ENCODE results near the gene ST6GALNAC1.

The ST6GALNAC1 gene

GRCh38 chr17:76683011-76683755 is 39.6 kb upstream of the ST6GALNAC1 start:
- no peak for TF ChIP-seq GATA2 (IDR thresholded peaks at IDR 0.05; ENCODE audit: low read depth, low read length)
- TF ChIP-seq GATA3 (IDR thresholded peaks at IDR 0.05; ENCODE audit: low read depth, low read length): no peak

GRCh38 chr17:76682296-76682695 is 38.7 kb upstream of the ST6GALNAC1 start:
- TF ChIP-seq GATA3 (IDR thresholded peaks at IDR 0.05; ENCODE audit: low read depth, low read length) (no peak), GATA2 (IDR thresholded peaks at IDR 0.05; ENCODE audit: low read depth, low read length) (no peak)

- no peak for TF ChIP-seq GATA3 (IDR thresholded peaks at IDR 0.05; ENCODE audit: low read depth, low read length)
- no peak for TF ChIP-seq GATA2 (IDR thresholded peaks at IDR 0.05; ENCODE audit: low read depth, low read length)
Observed at GRCh38 chr17:76681222-76682137, 37.9 kb upstream of the ST6GALNAC1 start.

- no peak for TF ChIP-seq GATA3 (IDR thresholded peaks at IDR 0.05; ENCODE audit: low read depth, low read length)
- TF ChIP-seq GATA2 (IDR thresholded peaks at IDR 0.05; ENCODE audit: low read depth, low read length): no peak
Observed at GRCh38 chr17:76679239-76679638, 35.7 kb upstream of the ST6GALNAC1 start.

- no peak for TF ChIP-seq GATA3 (IDR thresholded peaks at IDR 0.05; ENCODE audit: low read depth, low read length)
- TF ChIP-seq GATA2 (IDR thresholded peaks at IDR 0.05; ENCODE audit: low read depth, low read length): no peak
Observed at GRCh38 chr17:76678330-76678729, 34.8 kb upstream of the ST6GALNAC1 start.

GRCh38 chr17:76677406-76677805 is 33.8 kb upstream of the ST6GALNAC1 start:
- no peak for TF ChIP-seq GATA3 (IDR thresholded peaks at IDR 0.05; ENCODE audit: low read depth, low read length)
- TF ChIP-seq GATA2 (IDR thresholded peaks at IDR 0.05; ENCODE audit: low read depth, low read length): no peak

GRCh38 chr17:76676629-76677028 is 33.1 kb upstream of the ST6GALNAC1 start:
- TF ChIP-seq GATA3 (IDR thresholded peaks at IDR 0.05; ENCODE audit: low read depth, low read length): no peak
- no peak for TF ChIP-seq GATA2 (IDR thresholded peaks at IDR 0.05; ENCODE audit: low read depth, low read length)

- no peak for TF ChIP-seq GATA3 (IDR thresholded peaks at IDR 0.05; ENCODE audit: low read depth, low read length)
- TF ChIP-seq GATA2 (IDR thresholded peaks at IDR 0.05; ENCODE audit: low read depth, low read length): no peak
Observed at GRCh38 chr17:76675648-76676047, 32.1 kb upstream of the ST6GALNAC1 start.

GRCh38 chr17:76674600-76674999 is 31.0 kb upstream of the ST6GALNAC1 start:
- TF ChIP-seq GATA2 (IDR thresholded peaks at IDR 0.05; ENCODE audit: low read depth, low read length) (no peak), GATA3 (IDR thresholded peaks at IDR 0.05; ENCODE audit: low read depth, low read length) (no peak)

- TF ChIP-seq GATA2 (IDR thresholded peaks at IDR 0.05; ENCODE audit: low read depth, low read length) (no peak), GATA3 (IDR thresholded peaks at IDR 0.05; ENCODE audit: low read depth, low read length) (no peak)
Observed at GRCh38 chr17:76673729-76674128, 30.2 kb upstream of the ST6GALNAC1 start.

GRCh38 chr17:76672892-76673291 is 29.3 kb upstream of the ST6GALNAC1 start:
- TF ChIP-seq GATA3 (IDR thresholded peaks at IDR 0.05; ENCODE audit: low read depth, low read length) (no peak), GATA2 (IDR thresholded peaks at IDR 0.05; ENCODE audit: low read depth, low read length) (no peak)

GRCh38 chr17:76672270-76672851 is 28.8 kb upstream of the ST6GALNAC1 start:
- TF ChIP-seq GATA3 (IDR thresholded peaks at IDR 0.05; ENCODE audit: low read depth, low read length): no peak
- TF ChIP-seq GATA2 (IDR thresholded peaks at IDR 0.05; ENCODE audit: low read depth, low read length): no peak

- TF ChIP-seq GATA3 (IDR thresholded peaks at IDR 0.05; ENCODE audit: low read depth, low read length) (no peak), GATA2 (IDR thresholded peaks at IDR 0.05; ENCODE audit: low read depth, low read length) (no peak; the same call in 1 of the 2 replicates)
Observed at GRCh38 chr17:76671912-76672262, 28.3 kb upstream of the ST6GALNAC1 start.

- TF ChIP-seq GATA3 (IDR thresholded peaks at IDR 0.05; ENCODE audit: low read depth, low read length) (no peak), GATA2 (IDR thresholded peaks at IDR 0.05; ENCODE audit: low read depth, low read length) (peak; percentile 45; the same call in 1 of the 2 replicates)
Observed at GRCh38 chr17:76671123-76671911, 27.8 kb upstream of the ST6GALNAC1 start.
